GM19397 (cell line): ENCODE measurements around the gene FOXO3.
A peak's percentile ranks its signal among the peaks of the same experiment; 100 is the strongest.

Source experiments
- ATAC-seq: cut with Tn5 transposase; IDR thresholded peaks from one replicate; pipeline ENCODE4 v1.9.1; 2021; ENCODE audit warnings: mild to moderate bottlenecking, moderate library complexity; ENCODE audit not compliant: unreplicated experiment

The FOXO3 gene

GRCh38 chr6:108594151-108594550 lies 33.4 kb downstream of the FOXO3 start:
- no peak for ATAC-seq

GRCh38 chr6:108594640-108595039 lies 33.9 kb downstream of the FOXO3 start:
- no peak for ATAC-seq

- no peak for ATAC-seq
These were observed 36.2 kb downstream of the FOXO3 start for GRCh38 chr6:108596956-108597355.

- no peak for ATAC-seq
These were observed 37.0 kb downstream of the FOXO3 start for GRCh38 chr6:108597572-108598304.

GRCh38 chr6:108598305-108598863 lies 37.7 kb downstream of the FOXO3 start:
- ATAC-seq, result peak; percentile 89

GRCh38 chr6:108604156-108604555 lies 43.4 kb downstream of the FOXO3 start:
- no peak for ATAC-seq

- ATAC-seq, result no peak
These were observed 45.6 kb downstream of the FOXO3 start for GRCh38 chr6:108606250-108606690.

GRCh38 chr6:108608453-108609275 lies 47.9 kb downstream of the FOXO3 start:
- no peak for ATAC-seq

- no peak for ATAC-seq
These were observed 48.6 kb downstream of the FOXO3 start for GRCh38 chr6:108609276-108609769.

- ATAC-seq, result no peak
These were observed 49.6 kb downstream of the FOXO3 start for GRCh38 chr6:108610270-108610839.

- no peak for ATAC-seq
These were observed 50.4 kb downstream of the FOXO3 start for GRCh38 chr6:108610957-108611586.

GRCh38 chr6:108612852-108613251 lies 52.1 kb downstream of the FOXO3 start:
- no peak for ATAC-seq

GRCh38 chr6:108616544-108616943 lies 55.8 kb downstream of the FOXO3 start:
- ATAC-seq, result no peak

GRCh38 chr6:108616973-108617372 lies 56.3 kb downstream of the FOXO3 start:
- no peak for ATAC-seq

GRCh38 chr6:108618623-108619152 lies 58.0 kb downstream of the FOXO3 start:
- ATAC-seq, result no peak

- ATAC-seq, result no peak
These were observed 58.9 kb downstream of the FOXO3 start for GRCh38 chr6:108619431-108620197.

GRCh38 chr6:108621117-108621516 lies 60.4 kb downstream of the FOXO3 start:
- no peak for ATAC-seq

GRCh38 chr6:108622641-108623298 lies 62.1 kb downstream of the FOXO3 start:
- ATAC-seq, result no peak

GRCh38 chr6:108623995-108624394 lies 63.3 kb downstream of the FOXO3 start:
- no peak for ATAC-seq
